CMK (cell line): Measurements from ENCODE around the gene MT1E.
"Not testable (repeated sequence)": the region's sequence is repeated elsewhere in the genome, so short reads cannot be mapped to it uniquely, and the experiment has no call there.

Experiments used
- DNase-seq: peaks from one replicate; pipeline ENCODE4 v3.0.0-alpha.2; 2010; ENCODE audit warnings: low read depth

Gene MT1E

DNA sequence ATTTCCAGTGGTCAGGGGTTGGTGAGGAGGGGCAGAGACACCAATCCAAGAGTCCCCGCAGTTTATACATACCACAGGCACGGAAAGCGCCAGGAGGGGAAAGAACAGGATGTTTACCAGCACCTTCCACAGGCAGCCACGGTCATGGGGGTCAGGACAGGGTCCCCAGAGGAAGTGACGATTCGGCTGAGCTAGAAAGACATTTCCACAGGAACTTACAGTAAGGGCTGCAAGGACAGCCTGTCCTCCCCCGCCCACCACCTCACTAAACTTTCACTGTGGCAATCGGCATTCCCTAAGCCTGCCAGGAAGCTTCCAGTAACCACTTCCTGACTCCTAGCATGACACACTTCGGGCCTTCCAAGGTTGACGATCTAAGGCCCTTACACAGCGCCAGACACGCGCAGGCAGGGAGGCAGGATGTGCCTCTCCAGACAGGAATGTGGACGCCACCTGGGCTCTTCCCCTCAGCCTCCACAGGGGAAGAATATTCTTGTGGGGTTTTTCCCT, 18.4 kb upstream of the MT1E start:
- DNase-seq = no peak

DNA sequence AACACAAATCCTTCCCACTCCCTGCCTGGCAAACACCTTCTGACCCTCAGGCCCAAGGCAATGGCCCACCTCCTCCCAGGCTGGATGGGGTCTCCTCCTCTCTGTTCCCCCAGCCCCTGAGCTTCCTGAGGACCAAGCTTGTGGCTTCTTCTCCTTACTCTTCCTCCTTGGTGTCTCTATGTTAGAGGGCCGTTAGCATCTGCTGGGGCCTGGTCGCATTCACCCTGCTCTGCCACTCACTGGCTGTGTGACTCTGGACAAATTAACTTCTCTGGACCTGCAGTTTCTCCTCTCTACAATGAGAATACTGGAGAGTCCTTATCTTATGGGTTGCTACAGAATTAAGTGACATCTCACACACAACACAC, 17.9 kb upstream of the MT1E start:
- no peak for DNase-seq

DNA sequence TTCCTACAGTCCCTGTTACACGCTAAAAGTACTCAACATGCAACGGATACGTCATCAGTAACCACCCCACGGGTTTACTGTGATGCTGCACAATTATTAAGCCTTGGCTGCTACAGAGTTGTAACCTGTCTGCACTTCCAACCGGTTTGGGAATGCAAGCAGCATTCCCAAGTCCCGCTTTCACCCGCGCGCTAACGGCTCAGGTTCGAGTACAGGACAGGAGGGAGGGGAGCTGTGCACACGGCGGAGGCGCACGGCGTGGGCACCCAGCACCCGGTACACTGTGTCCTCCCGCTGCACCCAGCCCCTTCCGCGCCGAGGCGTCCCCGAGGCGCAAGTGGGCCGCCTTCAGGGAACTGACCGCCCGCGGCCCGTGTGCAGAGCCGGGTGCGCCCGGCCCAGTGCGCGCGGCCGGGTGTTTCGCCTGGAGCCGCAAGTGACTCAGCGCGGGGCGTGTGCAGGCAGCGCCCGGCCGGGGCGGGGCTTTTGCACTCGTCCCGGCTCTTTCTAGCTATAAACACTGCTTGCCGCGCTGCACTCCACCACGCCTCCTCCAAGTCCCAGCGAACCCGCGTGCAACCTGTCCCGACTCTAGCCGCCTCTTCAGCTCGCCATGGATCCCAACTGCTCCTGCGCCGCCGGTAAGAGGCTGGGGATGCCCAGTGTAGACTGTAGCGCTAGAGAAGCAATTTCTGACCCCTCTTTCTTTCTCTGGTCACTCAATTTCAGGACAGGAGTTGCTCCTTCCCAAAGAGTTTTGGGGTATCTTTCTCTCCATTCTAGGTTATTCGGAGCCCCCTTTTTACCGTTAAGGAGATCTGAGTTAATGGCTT, 17.3 kb upstream of the MT1E start, which contains the start of gene MT2A:
Gene MT2A (plus strand): TSS at position 542 of the 833 bp plus-strand sequence. CDS start 72 bp downstream, at position 614.
- DNase-seq = peak; percentile 78

DNA sequence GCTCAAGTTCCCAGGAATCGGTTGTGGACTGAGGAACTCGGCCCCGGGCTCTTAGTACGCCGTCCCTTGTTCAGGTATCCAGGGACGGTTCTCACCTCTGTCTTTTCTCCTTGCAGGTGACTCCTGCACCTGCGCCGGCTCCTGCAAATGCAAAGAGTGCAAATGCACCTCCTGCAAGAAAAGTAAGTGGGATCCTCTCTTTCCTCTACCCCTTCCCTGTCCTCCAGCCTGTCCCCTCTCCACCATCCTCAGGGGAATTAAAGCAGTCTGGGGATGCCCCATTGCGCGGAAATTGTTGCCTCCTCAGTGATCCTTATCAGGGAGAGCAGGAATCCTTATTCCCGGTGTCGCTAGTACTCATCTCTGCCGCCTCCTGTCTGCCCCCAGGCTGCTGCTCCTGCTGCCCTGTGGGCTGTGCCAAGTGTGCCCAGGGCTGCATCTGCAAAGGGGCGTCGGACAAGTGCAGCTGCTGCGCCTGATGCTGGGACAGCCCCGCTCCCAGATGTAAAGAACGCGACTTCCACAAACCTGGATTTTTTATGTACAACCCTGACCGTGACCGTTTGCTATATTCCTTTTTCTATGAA, 16.6 kb upstream of the MT1E start:
- DNase-seq = no peak

DNA sequence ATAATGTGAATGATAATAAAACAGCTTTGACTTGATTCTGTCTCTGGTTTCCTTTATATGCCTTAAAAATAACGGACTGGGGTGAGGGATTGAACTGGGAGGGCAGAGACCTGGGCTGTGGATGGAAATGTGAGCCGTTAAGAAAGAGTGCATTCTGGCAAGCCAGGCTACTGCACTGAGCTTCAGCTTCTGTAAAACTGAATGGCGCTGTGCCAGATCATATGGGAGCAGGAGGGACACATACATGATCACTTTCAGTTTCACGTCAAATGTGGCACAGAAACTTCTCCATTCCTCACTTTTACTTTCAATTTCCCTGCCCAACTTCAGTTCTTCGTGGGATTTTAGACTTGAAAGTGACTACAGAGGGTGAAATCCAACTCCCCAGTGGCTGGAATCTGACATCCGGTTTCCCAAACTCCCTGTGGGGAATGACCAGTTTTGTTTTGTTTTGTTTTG, 16.1 kb upstream of the MT1E start:
- no peak for DNase-seq

DNA sequence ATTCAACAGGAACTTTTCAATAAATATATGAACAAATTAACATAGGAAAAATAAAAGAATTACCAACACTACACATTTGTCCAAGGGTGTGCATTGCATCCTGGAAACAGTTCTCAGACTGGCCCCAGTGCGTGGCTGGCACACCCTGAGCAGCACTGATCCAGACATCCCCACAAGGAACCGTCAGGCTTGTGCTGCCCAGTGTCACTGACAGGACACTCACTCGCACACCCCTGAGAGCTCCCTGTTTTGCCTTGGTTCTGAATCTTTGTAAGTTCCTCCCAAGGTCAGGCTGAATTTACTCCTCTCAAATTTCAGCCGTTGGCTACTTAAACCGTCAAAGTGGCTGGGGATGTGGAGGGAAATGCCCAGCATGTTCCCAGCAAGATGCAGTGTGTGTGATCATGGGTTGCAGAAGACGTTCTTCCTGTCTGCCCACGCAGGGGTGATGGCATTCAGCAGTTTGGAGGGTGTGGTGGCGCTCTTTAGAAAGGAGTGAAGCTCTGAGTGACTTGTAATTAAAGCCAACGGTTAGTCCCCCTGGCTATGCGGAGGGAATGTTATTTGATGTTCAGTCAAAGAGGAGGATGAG, 15.5 kb upstream of the MT1E start:
- no peak for DNase-seq

DNA sequence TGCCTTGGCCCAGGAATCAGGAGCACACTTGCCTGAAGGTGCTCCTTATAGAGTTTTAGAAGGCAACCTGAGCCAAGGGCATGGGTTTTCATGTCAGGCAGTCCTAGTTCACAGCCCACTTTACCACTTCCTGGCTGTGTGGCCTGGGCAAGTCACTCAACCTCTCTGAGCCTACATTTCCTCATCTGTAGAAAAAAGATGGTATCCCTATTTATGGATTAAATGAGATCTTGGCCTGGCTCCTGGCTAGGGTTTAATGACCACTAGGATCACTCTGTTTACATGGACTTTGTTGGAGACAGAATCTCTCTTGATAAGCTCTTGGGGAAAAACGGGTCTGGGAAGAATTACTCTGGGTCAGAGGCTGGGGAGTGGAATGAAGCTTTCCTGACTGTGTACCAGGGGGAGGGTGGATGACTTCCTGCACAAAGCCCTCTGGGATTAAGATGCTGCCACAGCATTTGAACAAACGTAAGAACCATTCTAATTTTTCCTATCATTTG, 14.9 kb upstream of the MT1E start:
- no peak for DNase-seq

DNA sequence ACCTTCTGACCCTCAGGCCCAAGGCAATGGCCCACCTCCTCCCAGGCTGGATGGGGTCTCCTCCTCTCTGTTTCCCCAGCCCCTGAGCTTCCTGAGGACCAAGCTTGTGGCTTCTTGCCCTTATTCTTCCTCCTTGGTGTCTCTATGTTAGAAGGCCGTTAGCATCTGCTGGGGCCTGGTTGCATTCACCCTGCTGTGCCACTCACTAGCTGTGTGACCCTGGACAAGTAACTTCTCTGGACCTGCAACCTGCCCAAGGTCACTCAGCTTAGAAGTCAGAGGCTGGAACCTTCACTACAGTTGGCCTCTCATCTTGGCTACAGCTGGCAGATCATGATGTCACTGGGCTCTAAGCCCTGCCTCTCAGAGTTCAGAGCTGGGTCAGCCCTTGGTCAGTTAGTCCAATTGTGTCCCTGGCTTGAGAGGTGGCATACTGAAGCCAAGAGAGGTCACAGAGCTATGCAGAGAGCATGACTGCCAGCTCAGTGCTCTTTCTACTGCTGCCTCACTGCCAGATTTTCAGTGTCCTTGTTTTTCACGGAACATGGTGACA, 14.2 kb upstream of the MT1E start:
- no peak for DNase-seq

DNA sequence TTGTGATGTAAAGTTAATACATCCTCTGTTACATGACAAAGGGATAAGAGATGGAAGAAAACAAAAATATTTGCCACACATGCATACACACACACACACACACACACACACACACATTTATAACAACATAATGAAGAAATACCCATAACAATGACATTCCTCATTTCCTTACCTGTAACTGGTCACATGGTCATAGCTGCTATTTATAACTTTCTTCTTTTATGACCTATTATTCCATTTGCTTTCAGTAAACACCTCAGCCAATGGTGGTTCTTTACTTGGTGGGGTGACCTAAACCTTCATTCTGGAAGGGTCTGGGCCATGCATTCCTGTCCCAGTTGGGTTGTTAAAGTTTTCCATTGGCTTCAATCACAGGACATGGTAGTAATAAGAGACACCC, 11.9 kb upstream of the MT1E start:
- no peak for DNase-seq

DNA sequence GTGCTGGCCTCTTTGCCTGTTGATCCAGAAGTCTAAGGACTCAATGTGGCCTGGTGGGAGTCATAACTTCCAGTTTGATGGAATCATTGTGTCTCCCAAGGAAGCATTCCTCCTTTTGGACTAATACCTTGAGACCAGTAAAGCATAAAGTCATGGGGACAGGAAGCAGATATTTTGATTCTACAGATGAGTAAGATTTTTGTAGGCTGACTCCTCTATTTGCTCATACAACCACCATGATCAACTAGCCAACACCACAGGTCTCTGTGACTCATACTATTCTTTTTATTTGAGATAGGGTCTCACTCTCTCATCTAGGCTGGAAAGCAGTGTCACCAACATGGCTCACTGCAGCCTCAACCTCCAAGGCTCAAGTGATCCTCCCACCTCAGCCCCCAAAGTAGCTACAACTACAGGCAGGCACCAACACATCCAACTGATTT, 11.0 kb upstream of the MT1E start:
- DNase-seq = no peak

DNA sequence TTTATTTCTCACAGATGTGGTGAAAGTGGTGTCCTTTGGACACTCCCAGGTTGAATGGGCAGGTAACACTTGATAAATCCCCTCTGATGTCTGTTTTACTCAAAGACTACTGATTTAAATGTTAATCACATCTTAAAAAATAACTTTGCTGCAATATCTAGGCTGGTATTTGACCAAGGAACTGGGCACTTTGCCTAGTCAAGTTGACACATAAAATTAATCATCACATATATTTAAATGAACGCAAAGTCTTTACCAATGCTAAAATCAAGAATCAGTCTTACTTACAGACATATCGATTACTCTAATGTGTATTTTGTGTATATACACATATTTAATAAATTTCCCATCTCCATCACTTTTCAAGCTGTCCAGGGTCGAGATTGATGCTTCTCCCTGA, 10.2 kb upstream of the MT1E start:
- no peak for DNase-seq

DNA sequence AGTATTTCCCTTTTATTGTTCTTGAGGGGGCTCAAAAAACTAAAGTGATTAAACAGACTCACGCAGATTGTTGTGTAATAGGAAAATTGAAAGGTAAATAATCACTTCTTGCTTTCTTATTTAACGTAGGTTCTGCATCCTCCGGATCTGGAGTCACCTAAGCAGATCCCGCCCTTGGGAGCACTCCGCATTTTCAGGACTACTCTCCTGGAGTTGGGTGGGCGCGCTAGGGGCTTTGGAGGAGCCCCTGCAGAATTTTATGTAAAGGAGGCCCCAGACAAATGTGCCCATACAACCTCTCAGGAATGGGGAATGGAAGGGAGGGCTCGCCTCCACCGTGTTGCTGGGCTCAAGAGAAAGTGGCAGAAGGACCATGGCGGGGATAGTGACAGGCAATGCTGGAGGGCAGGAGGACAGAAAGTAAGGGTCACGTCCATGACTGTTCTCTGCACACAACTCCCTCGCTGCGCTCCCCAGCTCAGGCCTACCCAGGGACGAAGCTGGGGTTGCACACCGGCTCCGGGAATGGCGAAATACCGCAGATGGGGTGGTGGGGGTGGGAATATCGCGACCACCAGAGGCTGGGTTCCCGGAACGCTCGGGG, 8.9 kb upstream of the MT1E start:
- DNase-seq = no peak

DNA sequence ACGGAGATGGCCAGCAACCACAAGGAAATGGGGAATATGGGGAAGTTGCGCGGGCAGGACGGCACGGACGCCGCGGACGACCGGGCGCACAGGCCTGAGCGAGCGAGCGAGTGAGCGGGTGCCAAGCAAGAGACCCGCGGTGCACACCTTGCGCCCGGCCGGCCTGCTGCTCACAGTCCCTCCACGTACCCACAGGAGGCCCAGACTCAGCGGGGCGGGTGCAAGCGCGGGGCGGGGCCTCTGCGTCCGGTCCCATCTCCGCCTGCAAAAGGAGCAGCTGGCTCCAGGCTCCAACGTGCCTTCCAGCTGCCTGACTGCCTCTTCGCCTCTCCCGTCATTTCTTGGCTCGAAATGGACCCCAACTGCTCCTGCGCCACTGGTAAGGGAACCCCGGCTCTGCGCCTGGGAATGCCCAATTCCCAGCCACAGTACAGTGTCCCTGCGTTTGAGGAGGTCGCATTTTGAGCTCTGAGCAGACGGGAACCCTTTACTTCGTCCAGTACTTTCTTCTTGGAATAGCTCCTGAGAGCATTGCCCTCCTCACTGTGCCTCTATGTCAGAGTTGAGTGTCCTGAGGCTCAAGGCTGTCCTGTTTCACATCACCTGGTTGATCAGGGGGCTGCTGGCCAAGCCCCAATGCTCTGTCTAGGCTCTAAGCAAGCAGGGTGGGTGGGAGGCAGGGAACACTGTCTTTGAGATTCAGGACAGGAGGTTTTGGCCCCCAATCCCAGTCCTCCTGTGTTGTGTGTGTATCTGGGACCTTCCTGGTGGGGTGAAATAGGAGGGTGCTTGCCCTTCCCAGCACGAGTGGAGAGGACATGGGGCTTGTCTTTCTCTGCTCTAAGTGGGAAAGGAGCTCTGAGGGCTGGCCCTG, 8.1 kb upstream of the MT1E start:
- DNase-seq = no peak

DNA sequence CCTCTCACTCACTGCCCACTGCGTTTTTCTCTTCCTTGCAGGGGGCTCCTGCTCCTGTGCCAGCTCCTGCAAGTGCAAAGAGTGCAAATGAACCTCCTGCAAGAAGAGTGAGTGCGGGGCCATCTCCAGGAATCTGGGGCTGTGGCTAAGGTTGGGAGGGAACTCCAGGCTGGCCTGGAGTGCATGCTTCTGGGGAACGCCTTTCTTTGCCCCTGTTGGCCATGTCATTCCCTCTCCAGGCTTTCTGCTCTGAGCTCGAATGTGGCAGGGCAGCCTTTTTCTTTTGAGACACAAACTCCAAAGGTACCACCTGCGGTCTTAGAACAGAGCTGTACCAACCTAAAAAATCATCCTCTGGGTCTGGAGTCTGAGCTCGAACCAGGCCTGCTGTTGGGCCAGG, 7.4 kb upstream of the MT1E start:
- DNase-seq = no peak

DNA sequence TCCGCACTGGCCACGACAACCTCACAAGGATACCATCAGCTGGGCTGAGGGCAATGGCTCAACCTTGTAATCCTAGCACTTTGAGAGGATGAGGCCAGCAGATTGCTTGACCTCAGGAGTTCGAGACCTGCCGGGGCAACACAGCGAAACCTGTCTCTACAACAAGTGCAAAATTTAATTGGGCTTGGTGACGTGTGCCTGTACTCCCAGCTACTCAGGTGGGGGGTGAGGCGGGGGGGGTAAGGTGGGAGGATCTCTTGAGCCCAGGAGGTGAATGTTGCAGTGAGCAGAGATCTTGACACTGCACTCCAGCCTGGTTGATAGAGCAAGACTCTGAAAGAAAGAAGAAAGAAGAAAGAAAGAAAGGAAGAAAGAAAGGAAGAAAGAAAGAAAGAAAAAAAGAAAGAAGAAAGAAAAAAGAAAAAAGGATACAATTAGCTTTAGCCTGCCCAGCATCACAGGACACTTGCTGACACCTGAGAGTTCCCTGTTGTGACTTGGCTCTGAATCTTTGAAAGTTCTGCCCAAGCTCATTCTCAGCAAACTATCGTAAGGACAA, 5.2 kb upstream of the MT1E start:
- no peak for DNase-seq

DNA sequence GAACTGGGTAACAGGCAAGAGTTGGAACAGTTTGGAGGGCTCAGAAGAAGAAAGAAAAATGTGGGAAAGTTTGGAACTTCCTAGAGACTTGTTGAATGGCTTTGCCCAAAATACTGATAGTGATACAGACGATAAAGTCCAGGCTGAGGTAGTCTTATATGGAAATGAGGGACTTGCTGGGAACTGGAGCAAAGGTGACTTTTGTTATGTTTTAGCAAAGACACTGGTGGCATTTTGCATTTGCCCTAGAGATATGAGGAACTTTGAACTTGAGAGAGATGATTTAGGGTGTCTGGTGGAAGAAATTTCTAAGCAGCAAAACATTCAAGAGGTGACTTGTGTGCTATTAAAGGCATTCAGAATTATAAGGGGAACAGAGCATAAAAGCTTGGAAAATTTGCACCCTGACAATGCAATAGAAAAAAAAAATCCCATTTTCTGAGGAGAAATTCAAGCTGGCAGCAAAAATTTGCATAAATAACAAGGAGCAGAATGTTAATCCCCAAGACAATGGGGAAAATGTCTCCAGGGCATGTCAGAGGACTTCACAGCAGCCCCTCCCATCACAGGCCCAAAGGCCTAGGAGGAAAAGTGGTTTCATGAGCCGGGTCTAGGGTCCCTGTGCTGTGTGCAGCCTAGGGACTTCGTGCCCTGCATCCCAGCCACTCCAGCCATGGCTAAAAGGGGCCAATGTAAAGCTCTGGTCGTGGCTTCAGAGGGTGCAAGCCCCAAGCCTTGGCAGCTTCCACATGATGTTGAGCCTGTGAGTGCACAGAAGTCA, 3.7 kb upstream of the MT1E start:
- not testable (repeated sequence) for DNase-seq

DNA sequence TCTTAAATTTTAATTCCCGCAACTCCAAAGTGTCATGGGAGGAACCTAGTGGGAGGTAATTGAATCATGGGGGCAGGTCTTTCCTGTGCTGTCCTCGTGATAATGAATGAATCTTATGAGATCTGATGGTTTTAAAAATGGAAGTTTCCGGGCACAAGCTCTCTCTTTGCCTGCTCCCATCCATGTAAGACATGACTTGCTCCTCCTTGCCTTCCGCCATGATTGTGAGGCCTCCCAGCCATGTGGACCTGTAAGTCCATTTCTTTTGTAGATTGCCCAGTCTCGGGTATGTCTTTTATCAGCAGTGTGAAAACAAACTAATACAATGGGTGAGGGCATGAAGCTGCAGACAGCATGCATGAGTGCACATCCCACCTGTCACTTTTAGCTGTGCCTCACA, 2.4 kb upstream of the MT1E start:
- DNase-seq = not testable (repeated sequence)

DNA sequence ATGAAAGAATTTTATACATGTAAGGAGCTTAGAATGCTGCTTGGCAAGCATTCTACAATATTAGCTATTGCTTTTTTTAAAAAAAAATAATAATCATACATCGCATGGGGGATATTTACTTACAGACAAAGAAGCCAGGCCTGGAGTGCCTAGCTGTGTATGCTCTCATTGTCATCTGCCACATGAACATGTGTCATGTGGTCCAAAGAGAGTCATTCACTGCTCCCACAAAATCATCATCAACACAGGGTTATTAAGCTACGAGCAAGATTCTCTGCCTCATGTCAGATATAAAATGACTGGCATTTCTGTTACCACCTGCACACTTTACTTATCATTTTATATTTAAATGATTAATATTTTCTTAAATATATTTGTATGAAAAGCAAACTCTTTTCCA, 1.9 kb upstream of the MT1E start:
- no peak for DNase-seq

DNA sequence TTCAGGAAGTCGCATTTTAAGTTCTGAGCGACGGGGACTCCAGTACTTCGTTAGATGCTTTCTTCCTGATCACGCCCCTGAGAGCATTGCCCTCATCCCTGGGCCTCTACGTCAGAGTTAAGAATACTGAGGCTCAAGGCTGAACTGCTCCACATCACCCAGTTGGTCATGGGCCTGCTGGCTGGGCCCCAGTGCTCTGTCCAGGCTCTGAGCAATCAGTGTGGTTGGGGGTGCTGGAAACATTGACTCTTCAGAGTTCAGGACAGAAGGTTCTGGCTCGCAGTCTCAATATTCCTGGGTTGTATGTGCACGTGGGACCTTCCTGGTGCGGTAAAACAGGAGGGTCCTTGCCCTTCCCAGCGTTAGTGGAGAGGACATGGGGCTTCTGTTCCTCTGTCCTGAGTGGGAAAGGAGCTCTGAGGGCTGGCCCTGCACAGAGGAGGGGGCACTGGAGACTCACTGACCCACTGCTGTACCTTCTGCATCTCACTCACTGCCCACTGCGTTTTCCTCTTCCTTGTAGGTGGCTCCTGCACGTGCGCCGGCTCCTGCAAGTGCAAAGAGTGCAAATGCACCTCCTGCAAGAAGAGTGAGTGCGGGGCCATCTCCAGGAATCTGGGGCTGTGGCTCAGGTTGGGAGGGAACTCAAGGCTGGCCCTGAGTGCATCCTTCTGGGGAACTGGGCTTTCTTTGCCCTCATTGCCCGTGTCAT, 518 bp downstream of the MT1E start:
- DNase-seq = no peak
